D721Med (cell line): ENCODE data around the gene ADISSP.

ENCODE experiments used
- DNase-seq: peaks from one replicate; pipeline ENCODE4 v3.0.0; 2011; ENCODE audit warnings: low spot score; ENCODE audit not compliant: insufficient read length
- FAIRE-seq: peaks from 2 replicates; lab custom pipeline; 2011; peaks lifted over from hg19 to GRCh38; lab: Jason Lieb, UNC
- TF ChIP-seq, protein P1 (sequence below): IDR thresholded peaks from 2 replicates; pipeline ENCODE4 v1.5.1; 2012; ENCODE audit warnings: mild to moderate bottlenecking, control low read depth; ENCODE audit not compliant: insufficient read depth; ENCODE audit errors: missing control alignments

ADISSP gene

DNA sequence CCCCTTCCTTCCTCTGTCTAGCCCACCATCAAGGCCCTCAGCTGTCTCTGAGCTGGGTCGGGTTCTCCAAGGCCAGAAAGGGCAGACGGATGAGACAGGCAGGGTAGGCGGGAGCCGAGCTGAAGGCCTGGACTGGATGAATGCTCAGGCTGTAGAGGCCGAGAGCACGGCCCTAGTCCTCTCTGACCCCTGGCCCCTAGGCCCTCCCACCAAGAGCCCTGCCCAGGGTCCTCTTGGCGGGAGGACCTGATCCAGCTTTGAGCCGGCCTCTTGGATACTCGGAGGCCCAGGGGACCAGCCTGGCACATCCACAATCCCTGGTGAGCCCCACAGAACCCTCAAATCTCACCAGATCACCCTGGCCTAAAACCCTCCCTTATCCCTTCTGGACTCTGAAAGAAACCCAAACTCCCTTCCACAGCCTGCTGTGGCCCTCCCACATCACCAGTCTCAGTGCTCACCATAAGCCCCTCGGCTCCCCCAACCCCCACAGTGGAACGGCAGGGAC is 8.2 kb downstream of the ADISSP start:
- FAIRE-seq (no peak), DNase-seq (no peak)
- TF ChIP-seq, protein P1, sequence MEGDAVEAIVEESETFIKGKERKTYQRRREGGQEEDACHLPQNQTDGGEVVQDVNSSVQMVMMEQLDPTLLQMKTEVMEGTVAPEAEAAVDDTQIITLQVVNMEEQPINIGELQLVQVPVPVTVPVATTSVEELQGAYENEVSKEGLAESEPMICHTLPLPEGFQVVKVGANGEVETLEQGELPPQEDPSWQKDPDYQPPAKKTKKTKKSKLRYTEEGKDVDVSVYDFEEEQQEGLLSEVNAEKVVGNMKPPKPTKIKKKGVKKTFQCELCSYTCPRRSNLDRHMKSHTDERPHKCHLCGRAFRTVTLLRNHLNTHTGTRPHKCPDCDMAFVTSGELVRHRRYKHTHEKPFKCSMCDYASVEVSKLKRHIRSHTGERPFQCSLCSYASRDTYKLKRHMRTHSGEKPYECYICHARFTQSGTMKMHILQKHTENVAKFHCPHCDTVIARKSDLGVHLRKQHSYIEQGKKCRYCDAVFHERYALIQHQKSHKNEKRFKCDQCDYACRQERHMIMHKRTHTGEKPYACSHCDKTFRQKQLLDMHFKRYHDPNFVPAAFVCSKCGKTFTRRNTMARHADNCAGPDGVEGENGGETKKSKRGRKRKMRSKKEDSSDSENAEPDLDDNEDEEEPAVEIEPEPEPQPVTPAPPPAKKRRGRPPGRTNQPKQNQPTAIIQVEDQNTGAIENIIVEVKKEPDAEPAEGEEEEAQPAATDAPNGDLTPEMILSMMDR: no peak

DNA sequence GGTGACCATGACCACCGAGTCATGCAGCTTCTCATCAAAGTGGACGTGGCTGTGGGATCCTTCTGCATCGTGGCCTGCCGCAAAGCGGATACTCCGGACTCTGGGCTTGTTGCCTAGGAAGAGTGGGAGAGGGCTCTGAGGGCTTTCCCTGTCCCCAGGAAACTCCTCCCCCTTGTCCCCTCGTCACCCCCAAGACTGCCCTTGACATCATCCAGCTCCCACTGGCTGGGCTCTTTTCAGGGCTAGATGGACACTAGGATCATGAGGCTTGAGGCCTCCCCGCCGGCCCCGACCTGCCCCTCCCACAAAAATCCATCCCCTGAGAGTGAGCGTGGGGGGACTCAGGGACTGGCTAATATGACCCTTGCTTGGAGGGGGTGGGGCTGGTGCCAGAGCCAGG is 9.0 kb downstream of the ADISSP start:
- DNase-seq (no peak), FAIRE-seq (no peak)
- TF ChIP-seq, protein P1: no peak

DNA sequence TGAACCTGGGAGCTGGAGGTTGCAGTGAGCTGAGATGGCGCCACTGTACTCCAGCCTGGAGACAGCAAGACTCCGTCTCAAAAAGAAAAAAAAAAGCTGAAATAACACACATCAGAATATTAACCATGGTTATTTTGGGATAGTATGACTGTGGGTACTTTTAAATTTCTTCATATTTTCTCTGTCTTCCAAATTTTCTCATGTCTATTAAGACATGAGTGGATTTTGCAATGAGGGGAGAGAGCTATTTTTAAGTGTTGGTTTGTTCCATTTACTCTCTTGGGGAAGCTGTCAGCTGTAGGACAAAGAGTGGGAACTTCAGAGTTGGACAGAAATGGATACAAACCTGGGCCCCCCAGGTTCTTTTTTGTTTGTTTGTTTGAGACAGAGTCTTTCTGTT is 10.3 kb downstream of the ADISSP start:
- no peak for DNase-seq
- TF ChIP-seq, protein P1: no peak
- FAIRE-seq: no peak

DNA sequence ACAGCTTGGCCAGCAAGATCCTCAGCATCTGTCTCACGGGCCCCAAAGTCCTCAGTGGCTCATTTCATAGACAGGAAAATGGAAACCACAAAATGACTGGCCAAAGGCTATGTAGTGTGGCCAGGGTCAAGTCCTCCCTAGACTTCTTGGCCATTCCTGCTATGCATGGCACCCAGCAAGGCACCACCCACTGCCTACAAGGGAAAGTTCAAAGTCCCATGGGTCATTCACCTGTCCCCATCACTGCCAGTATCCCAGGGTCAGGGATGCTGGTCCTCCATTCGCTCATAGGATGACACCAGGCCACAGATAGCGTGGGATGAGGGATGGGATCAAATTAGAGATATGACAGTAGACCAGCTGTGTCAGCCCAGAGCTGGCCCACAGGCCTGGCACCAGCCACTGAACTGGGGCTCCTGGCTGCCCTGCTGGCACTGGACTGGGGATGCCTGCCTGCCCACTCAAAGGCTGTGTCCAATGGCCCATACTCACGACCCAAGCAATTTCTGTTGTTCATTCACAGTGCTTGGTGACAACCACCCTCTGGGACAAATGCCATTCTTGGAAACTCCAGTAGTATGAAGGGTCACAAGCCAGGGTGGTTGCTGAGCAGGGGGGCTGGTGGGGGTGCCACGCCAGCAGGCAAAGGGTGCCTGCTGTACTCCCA is 11.6 kb downstream of the ADISSP start:
- no peak for FAIRE-seq
- TF ChIP-seq, protein P1: no peak
- no peak for DNase-seq

DNA sequence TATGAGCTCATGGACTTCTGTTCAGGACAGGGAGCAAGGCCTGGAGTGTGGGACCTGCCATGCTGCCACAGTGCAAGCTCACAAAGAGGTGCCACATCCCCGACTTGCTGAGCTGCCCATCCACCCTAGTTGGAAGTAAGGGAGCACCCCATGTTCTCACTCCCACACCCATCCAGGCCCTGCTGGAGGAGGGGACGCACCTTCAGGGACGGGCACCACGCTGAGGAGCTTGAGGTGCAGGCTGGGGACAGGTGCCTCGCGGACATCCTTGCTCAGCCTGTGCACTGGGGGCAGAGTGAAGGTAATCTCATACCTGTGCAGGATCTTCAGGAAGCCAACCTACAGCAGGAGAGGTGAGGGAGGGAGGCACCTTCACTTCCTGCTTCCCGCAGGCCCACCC is 12.3 kb downstream of the ADISSP start:
- FAIRE-seq: no peak
- no peak for DNase-seq
- TF ChIP-seq, protein P1: no peak

DNA sequence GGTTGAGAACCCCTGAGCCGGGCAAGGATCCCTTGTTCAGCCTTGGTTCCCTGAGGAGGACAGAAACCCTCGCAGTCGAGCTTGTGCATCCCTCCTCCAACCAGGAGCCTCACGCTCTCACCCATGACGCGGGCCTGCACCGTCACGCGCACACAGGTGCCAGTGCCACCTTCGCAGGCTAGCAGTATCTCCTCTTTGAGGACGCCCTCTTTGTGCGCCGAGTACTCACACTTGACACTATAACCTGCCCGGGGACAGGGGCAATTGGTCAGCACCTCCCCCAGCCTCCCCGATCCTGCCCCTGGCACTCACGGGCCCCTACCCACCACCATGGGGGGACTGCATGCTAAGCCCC is 13.3 kb downstream of the ADISSP start:
- no peak for DNase-seq
- no peak for FAIRE-seq

More for the DNA sequence above, 13.3 kb downstream of the ADISSP start:
- TF ChIP-seq, protein P1: no peak
